Astrocyte (in vitro differentiated cells and primary cell): ENCODE measurements around the gene FOXK2. TPM values are rescaled to one million over a fixed set of nuclear protein-coding genes. Genes with fewer than 3 reads are reported as not detected.

ENCODE experiments used
- DNase-seq: peaks from one replicate; pipeline ENCODE4 v3.0.0-alpha.2; 2010; ENCODE audit warnings: low read depth
- FAIRE-seq: peaks from 2 replicates; lab custom pipeline; 2011; peaks lifted over from hg19 to GRCh38; lab: Jason Lieb, UNC
- H2AFZ ChIP-seq: 2 replicates; pipeline ENCODE4 v1.6.0; 2012; ENCODE audit warnings: low read depth, low read length, inconsistent platforms
- H3K27ac ChIP-seq: 2 replicates; pipeline ENCODE4 v1.5.1; 2011; ENCODE audit warnings: low read depth, low read length, inconsistent platforms
- H3K27me3 ChIP-seq: 2 replicates; pipeline ENCODE4 v1.6.0; 2011; ENCODE audit warnings: low read length, inconsistent platforms; ENCODE audit not compliant: insufficient read depth
- H3K36me3 ChIP-seq: 2 replicates; pipeline ENCODE4 v1.5.1; 2011; ENCODE audit warnings: low read length, inconsistent platforms; ENCODE audit not compliant: insufficient read depth
- H3K4me1 ChIP-seq: 2 replicates; pipeline ENCODE4 v1.5.1; 2011; ENCODE audit warnings: low read length, inconsistent platforms; ENCODE audit not compliant: insufficient read depth
- H3K4me2 ChIP-seq: 2 replicates; pipeline ENCODE4 v1.6.0; 2012; ENCODE audit warnings: low read length, inconsistent platforms
- H3K4me3 ChIP-seq: 2 replicates; pipeline ENCODE4 v1.5.1; 2011; ENCODE audit warnings: low read depth, mild to moderate bottlenecking, low read length, inconsistent platforms; ENCODE audit not compliant: insufficient read depth
- H3K79me2 ChIP-seq: 2 replicates; pipeline ENCODE4 v1.6.0; 2012; ENCODE audit warnings: mild to moderate bottlenecking, low read length, inconsistent platforms; ENCODE audit not compliant: insufficient read depth
- H3K9ac ChIP-seq: 2 replicates; pipeline ENCODE4 v1.6.0; 2012; ENCODE audit warnings: mild to moderate bottlenecking, low read length, inconsistent platforms
- H3K9me3 ChIP-seq: 2 replicates; pipeline ENCODE4 v1.5.1; 2012; ENCODE audit warnings: low read depth, mild to moderate bottlenecking, low read length, inconsistent platforms; ENCODE audit not compliant: insufficient read depth
- H4K20me1 ChIP-seq: 2 replicates; pipeline ENCODE4 v1.6.0; 2012; ENCODE audit warnings: low read length, inconsistent platforms; ENCODE audit not compliant: insufficient read depth
- H3K27ac Mint-ChIP-seq: one replicate; pipeline ENCODE4 v1.8.0; 2021; ENCODE audit warnings: mild to moderate bottlenecking, mixed read lengths; ENCODE audit not compliant: unreplicated experiment
- H3K27me3 Mint-ChIP-seq: one replicate; pipeline ENCODE4 v1.8.0; 2021; ENCODE audit warnings: low read depth, mixed read lengths; ENCODE audit not compliant: unreplicated experiment
- H3K36me3 Mint-ChIP-seq: one replicate; pipeline ENCODE4 v1.8.0; 2021; ENCODE audit warnings: low read depth, mixed read lengths; ENCODE audit not compliant: unreplicated experiment
- H3K4me1 Mint-ChIP-seq: one replicate; pipeline ENCODE4 v1.8.0; 2021; ENCODE audit warnings: low read depth, mixed read lengths; ENCODE audit not compliant: unreplicated experiment
- H3K4me3 Mint-ChIP-seq: one replicate; pipeline ENCODE4 v1.8.0; 2021; ENCODE audit warnings: mild to moderate bottlenecking, moderate library complexity, mixed read lengths; ENCODE audit not compliant: unreplicated experiment
- H3K9me3 Mint-ChIP-seq: one replicate; pipeline ENCODE4 v1.8.0; 2021; ENCODE audit warnings: mild to moderate bottlenecking, mixed read lengths; ENCODE audit not compliant: unreplicated experiment
- EZH2 ChIP-seq: IDR thresholded peaks from 2 replicates; pipeline ENCODE4 v1.6.1; 2012; ENCODE audit warnings: mild to moderate bottlenecking, low read length, inconsistent platforms; ENCODE audit not compliant: insufficient read depth
- total RNA-seq: library from RNA; stranded (reverse); gene quantifications from 2 replicates; pipeline ENCODE4 v1.2.1, GENCODE V29; 2021
- TF ChIP-seq, protein P1 (sequence below): IDR thresholded peaks from 2 replicates; pipeline ENCODE4 v1.5.1; 2011; ENCODE audit warnings: low read depth, mild to moderate bottlenecking, inconsistent platforms, low read length, moderate library complexity; ENCODE audit not compliant: insufficient read depth

The FOXK2 gene
- total RNA-seq, 1 donor from 2014 or later: 68.0 TPM

DNA sequence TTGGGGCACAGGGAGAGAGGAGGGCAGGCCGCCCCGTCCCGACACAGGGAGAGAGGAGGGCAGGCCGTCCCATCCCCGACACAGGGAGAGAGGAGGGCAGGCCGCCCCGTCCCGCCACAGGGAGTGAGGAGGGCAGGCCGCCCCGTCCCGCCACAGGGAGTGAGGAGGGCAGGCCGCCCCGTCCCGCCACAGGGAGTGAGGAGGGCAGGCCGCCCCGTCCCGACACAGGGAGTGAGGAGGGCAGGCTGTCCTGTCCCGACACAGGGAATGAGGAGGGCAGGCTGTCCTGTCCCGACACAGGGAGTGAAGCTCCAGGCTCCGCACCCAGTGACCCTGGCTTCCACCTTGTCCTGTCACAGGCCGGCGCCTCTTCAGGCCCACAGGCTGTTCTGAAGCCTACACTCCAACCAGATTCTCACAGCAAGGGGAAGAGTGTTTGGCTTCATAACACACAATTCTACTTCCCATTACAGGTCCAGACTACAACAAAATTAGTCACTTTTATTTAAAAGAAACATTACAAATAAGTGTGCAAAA, 94.6 kb downstream of the FOXK2 start:
- Histone ChIP-seq H3K9me3 (no peaks in the 10 kb centered on the region), H4K20me1 (peaks cover 26% of the 10 kb centered on the region), H3K4me3 (no peak overlapping the region), H2AFZ (no peak overlapping the region), H3K79me2 (no peaks in the 10 kb centered on the region), H3K9ac (no peak overlapping the region), H3K4me2 (no peak overlapping the region), H3K27ac (no peak overlapping the region), H3K27me3 (no peaks in the 10 kb centered on the region), H3K36me3 (peaks cover 17% of the 10 kb centered on the region), H3K4me1 (no peaks in the 10 kb centered on the region)
- no peak for DNase-seq
- Mint-ChIP-seq H3K36me3 (peaks cover 23% of the 10 kb centered on the region), H3K27me3 (no peaks in the 10 kb centered on the region), H3K27ac (no peak overlapping the region), H3K4me3 (no peak overlapping the region), H3K4me1 (peaks cover 5% of the 10 kb centered on the region), H3K9me3 (no peaks in the 10 kb centered on the region)
- no peak for TF ChIP-seq EZH2
- TF ChIP-seq, protein P1, sequence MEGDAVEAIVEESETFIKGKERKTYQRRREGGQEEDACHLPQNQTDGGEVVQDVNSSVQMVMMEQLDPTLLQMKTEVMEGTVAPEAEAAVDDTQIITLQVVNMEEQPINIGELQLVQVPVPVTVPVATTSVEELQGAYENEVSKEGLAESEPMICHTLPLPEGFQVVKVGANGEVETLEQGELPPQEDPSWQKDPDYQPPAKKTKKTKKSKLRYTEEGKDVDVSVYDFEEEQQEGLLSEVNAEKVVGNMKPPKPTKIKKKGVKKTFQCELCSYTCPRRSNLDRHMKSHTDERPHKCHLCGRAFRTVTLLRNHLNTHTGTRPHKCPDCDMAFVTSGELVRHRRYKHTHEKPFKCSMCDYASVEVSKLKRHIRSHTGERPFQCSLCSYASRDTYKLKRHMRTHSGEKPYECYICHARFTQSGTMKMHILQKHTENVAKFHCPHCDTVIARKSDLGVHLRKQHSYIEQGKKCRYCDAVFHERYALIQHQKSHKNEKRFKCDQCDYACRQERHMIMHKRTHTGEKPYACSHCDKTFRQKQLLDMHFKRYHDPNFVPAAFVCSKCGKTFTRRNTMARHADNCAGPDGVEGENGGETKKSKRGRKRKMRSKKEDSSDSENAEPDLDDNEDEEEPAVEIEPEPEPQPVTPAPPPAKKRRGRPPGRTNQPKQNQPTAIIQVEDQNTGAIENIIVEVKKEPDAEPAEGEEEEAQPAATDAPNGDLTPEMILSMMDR: no peak
- FAIRE-seq: no peak

- Mint-ChIP-seq H3K4me1 (peaks cover 5% of the 10 kb centered on the region), H3K27me3 (no peaks in the 10 kb centered on the region), H3K9me3 (no peaks in the 10 kb centered on the region), H3K4me3 (no peak overlapping the region), H3K36me3 (peaks cover 23% of the 10 kb centered on the region), H3K27ac (no peak overlapping the region)
- FAIRE-seq (no peak), DNase-seq (no peak)
- no peak overlapping the region for H2AFZ ChIP-seq
- H3K4me2 ChIP-seq: no peak overlapping the region
- peaks cover 32% of the 10 kb centered on the region for H4K20me1 ChIP-seq
- H3K27me3 ChIP-seq: no peaks in the 10 kb centered on the region
- H3K4me1 ChIP-seq: no peaks in the 10 kb centered on the region
- no peak overlapping the region for H3K9ac ChIP-seq
- H3K4me3 ChIP-seq: no peak overlapping the region
- H3K79me2 ChIP-seq: no peaks in the 10 kb centered on the region
- peaks cover 14% of the 10 kb centered on the region for H3K36me3 ChIP-seq
- no peaks in the 10 kb centered on the region for H3K9me3 ChIP-seq
- no peak for TF ChIP-seq EZH2
- TF ChIP-seq, protein P1: no peak
- no peak overlapping the region for H3K27ac ChIP-seq
These were observed 95.8 kb downstream of the FOXK2 start for GRCh38 chr17:82615084-82616020.
